Colon (tissue), 2 donors: Measurements from ENCODE around the gene GPR137B.
"Not testable (repeated sequence)": the region's sequence is repeated elsewhere in the genome, so short reads cannot be mapped to it uniquely, and the experiment has no call there.

Experiments used
- FAIRE-seq: peaks from 2 replicates; lab custom pipeline; 2012; peaks lifted over from hg19 to GRCh38; lab: Jason Lieb, UNC
- donor health status: control.
- donor health status: control.

GPR137B gene

GRCh38 chr1:236161230-236161629 lies 18.9 kb downstream of the GPR137B start:
- no peak for FAIRE-seq

- not testable (repeated sequence) for FAIRE-seq
These were observed 19.4 kb downstream of the GPR137B start for GRCh38 chr1:236161755-236162154.

- no peak for FAIRE-seq
These were observed 21.3 kb downstream of the GPR137B start for GRCh38 chr1:236163463-236164153.

- no peak for FAIRE-seq
These were observed 21.9 kb downstream of the GPR137B start for GRCh38 chr1:236164273-236164672.

- no peak for FAIRE-seq
These were observed 23.1 kb downstream of the GPR137B start for GRCh38 chr1:236165238-236165981.

GRCh38 chr1:236166041-236166440 lies 23.7 kb downstream of the GPR137B start:
- FAIRE-seq = no peak

GRCh38 chr1:236167154-236167553 lies 24.8 kb downstream of the GPR137B start:
- no peak for FAIRE-seq

- no peak for FAIRE-seq
These were observed 25.2 kb downstream of the GPR137B start for GRCh38 chr1:236167578-236167977.

GRCh38 chr1:236168716-236169429 lies 26.5 kb downstream of the GPR137B start:
- FAIRE-seq = no peak

GRCh38 chr1:236172041-236172579 lies 29.8 kb downstream of the GPR137B start:
- no peak for FAIRE-seq

GRCh38 chr1:236173174-236173767 lies 30.9 kb downstream of the GPR137B start:
- no peak for FAIRE-seq

- FAIRE-seq = no peak
These were observed 33.5 kb downstream of the GPR137B start for GRCh38 chr1:236175642-236176336.

- no peak for FAIRE-seq
These were observed 34.3 kb downstream of the GPR137B start for GRCh38 chr1:236176337-236177336.

GRCh38 chr1:236179634-236180033 lies 37.3 kb downstream of the GPR137B start:
- no peak for FAIRE-seq

- no peak for FAIRE-seq
These were observed 38.7 kb downstream of the GPR137B start for GRCh38 chr1:236181059-236181458.

- no peak for FAIRE-seq
These were observed 43.3 kb downstream of the GPR137B start for GRCh38 chr1:236185687-236186086.

GRCh38 chr1:236186471-236186870 lies 44.1 kb downstream of the GPR137B start:
- FAIRE-seq = not testable (repeated sequence)

- not testable (repeated sequence) for FAIRE-seq
These were observed 45.7 kb downstream of the GPR137B start for GRCh38 chr1:236188084-236188483.

GRCh38 chr1:236193184-236193583 lies 50.8 kb downstream of the GPR137B start:
- FAIRE-seq = no peak

- no peak for FAIRE-seq
These were observed 58.6 kb downstream of the GPR137B start for GRCh38 chr1:236200925-236201324.
